Upper lobe of right lung (tissue), 1 donor: ENCODE data around the gene NOL3. TPM values are rescaled to one million over a fixed set of nuclear protein-coding genes. Genes with fewer than 3 reads are reported as not detected.

Experiments
- ATAC-seq: fragments of 200-7000 bp; cut with Tn5 transposase; one replicate; pipeline ENCODE4 v1.9.1; 2020; ENCODE audit warnings: mild to moderate bottlenecking, moderate library complexity
- DNase-seq: peaks from one replicate; pipeline ENCODE4 v3.0.0-alpha.2; 2020
- H3K27ac ChIP-seq: fragments of 200-600 bp; one replicate; pipeline ENCODE4 v1.8.0; 2022
- H3K27me3 ChIP-seq: fragments of 200-600 bp; one replicate; pipeline ENCODE4 v1.8.0; 2022; ENCODE audit warnings: mild to moderate bottlenecking
- H3K36me3 ChIP-seq: fragments of 200-600 bp; one replicate; pipeline ENCODE4 v1.8.0; 2022
- H3K4me1 ChIP-seq: fragments of 200-600 bp; one replicate; pipeline ENCODE4 v1.8.0; 2022
- H3K4me3 ChIP-seq: fragments of 200-600 bp; one replicate; pipeline ENCODE4 v1.8.0; 2022; ENCODE audit warnings: mild to moderate bottlenecking
- H3K9me3 ChIP-seq: fragments of 200-600 bp; one replicate; pipeline ENCODE4 v1.8.0; 2022
- intact Hi-C: fragments of 100-400 bp; cut with DNase I; formaldehyde crosslinking; loops from one replicate; pipeline ENCODE4 v1.11.0; 2022
- total RNA-seq: library from RNA; stranded (reverse); fragmentation: NEBNext Ultra II Directional; extraction: Animal tissue kit (Norgen Biotek cat#: 25700); gene quantifications from one replicate; pipeline ENCODE4 v1.2.1, GENCODE V29; 2021
- TF ChIP-seq, protein P1 (sequence below): fragments of 200-600 bp; IDR thresholded peaks from one replicate; pipeline ENCODE4 v1.8.0; 2022; ENCODE audit warnings: antibody characterized with exemption
- donor health status: DM: no; HTN: yes; CAD: no; lungs with severe emphysema.

NOL3 gene
- total RNA-seq, 1 donor from 2014 or later, result 59.7 TPM

DNA sequence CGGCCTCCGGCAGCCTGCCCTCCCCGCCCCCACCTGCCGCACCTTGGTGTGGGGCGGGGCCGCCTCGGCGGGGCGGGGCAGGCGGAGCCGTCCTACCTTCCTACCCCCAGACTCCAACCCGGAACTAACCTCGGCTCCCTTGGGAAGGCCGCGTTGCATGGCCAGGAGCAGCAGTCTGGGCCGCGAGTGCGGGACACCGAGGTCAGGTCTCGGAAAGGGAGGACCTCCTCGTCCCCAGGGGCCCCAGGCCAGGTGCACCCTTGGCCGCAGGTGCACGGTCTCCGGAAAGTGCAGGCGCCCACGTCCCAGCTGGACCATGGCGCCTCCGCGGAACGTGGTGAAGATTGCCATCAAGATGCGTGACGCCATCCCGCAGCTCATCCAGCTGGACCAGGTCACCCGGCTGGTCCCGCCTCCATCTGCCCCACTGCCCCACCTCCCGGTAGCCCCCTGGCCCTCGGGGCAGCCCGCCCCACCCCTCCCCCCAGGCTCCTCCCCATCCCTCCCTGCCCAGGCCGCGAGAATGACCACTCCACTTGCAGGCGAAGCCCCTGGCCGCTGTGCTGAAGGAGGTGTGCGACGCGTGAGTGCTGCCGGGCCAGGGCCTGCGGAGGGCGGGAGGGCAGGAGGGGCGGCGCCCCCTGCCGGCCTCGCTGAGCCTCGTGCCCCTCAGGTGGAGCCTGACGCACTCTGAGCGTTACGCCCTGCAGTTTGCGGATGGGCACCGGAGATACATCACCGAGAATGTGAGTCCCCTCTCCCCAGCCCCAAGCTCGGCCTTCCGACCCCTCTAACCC is 28.9 kb downstream of the NOL3 start, which contains the start of gene ELMO3:
Gene ELMO3 (plus strand): TSS at position 121 of the 797 bp plus-strand sequence. CDS start 196 bp downstream, at position 317.
- intact Hi-C loops, result no loop called here
- ATAC-seq, result peak; percentile 83
- Histone ChIP-seq H3K4me3 (peak within 1 kb of the TSS; percentile 52), H3K27ac (peak within 1 kb of the TSS; percentile 60), H3K4me1 (peaks cover 10% of the 10 kb centered on the region), H3K27me3 (no peaks in the 10 kb centered on the region), H3K36me3 (peaks cover 73% of the 10 kb centered on the region), H3K9me3 (no peaks in the 10 kb centered on the region)
- TF ChIP-seq, protein P1, sequence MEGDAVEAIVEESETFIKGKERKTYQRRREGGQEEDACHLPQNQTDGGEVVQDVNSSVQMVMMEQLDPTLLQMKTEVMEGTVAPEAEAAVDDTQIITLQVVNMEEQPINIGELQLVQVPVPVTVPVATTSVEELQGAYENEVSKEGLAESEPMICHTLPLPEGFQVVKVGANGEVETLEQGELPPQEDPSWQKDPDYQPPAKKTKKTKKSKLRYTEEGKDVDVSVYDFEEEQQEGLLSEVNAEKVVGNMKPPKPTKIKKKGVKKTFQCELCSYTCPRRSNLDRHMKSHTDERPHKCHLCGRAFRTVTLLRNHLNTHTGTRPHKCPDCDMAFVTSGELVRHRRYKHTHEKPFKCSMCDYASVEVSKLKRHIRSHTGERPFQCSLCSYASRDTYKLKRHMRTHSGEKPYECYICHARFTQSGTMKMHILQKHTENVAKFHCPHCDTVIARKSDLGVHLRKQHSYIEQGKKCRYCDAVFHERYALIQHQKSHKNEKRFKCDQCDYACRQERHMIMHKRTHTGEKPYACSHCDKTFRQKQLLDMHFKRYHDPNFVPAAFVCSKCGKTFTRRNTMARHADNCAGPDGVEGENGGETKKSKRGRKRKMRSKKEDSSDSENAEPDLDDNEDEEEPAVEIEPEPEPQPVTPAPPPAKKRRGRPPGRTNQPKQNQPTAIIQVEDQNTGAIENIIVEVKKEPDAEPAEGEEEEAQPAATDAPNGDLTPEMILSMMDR, result peak; percentile 32
- peak; percentile 87 for DNase-seq

- Histone ChIP-seq H3K4me1 (peaks cover 9% of the 10 kb centered on the region), H3K27me3 (no peaks in the 10 kb centered on the region), H3K4me3 (peak overlapping the region; percentile 52), H3K9me3 (no peaks in the 10 kb centered on the region), H3K27ac (no peak overlapping the region), H3K36me3 (peaks cover 67% of the 10 kb centered on the region)
- TF ChIP-seq, protein P1, result no peak
- intact Hi-C loops, result no loop called here
- DNase-seq (peak; percentile 74), ATAC-seq (peak; percentile 13)
These were observed 29.5 kb downstream of the NOL3 start for GRCh38 chr16:67199808-67200198.

DNA sequence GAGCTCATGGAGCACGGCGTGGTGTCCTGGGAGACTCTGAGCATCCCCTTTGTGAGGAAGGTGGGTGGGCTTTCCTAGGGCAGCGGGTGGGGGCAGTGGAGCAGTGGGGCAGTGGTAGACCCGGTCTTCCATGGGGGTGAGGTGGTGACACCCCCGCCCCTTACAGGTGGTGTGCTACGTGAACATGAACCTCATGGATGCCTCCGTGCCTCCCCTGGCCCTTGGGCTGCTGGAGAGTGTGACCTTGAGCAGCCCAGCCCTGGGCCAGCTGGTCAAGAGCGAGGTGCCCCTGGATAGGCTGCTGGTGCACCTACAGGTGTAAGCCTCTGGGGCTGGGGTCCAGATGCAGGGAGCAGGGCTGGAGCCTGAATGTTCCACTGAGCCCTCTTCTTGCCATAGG is 30.2 kb downstream of the NOL3 start:
- DNase-seq (no peak), ATAC-seq (no peak)
- no peak overlapping the region for H3K4me3 ChIP-seq
- intact Hi-C loops, result no loop called here
- peaks cover 9% of the 10 kb centered on the region for H3K4me1 ChIP-seq
- TF ChIP-seq, protein P1, result no peak
- no peaks in the 10 kb centered on the region for H3K27me3 ChIP-seq
- H3K9me3 ChIP-seq, result no peaks in the 10 kb centered on the region
- peaks cover 60% of the 10 kb centered on the region for H3K36me3 ChIP-seq
- H3K27ac ChIP-seq, result no peak overlapping the region

- ATAC-seq, result no peak
- Histone ChIP-seq H3K4me1 (peaks cover 9% of the 10 kb centered on the region), H3K4me3 (no peak overlapping the region), H3K36me3 (peaks cover 48% of the 10 kb centered on the region), H3K9me3 (no peaks in the 10 kb centered on the region), H3K27me3 (no peaks in the 10 kb centered on the region), H3K27ac (no peak overlapping the region)
- TF ChIP-seq, protein P1, result no peak
- intact Hi-C loops, result no loop called here
- DNase-seq, result no peak
These were observed 31.3 kb downstream of the NOL3 start for GRCh38 chr16:67201411-67202345.

- peaks cover 9% of the 10 kb centered on the region for H3K4me1 ChIP-seq
- no peaks in the 10 kb centered on the region for H3K9me3 ChIP-seq
- no peak for ATAC-seq
- H3K4me3 ChIP-seq, result no peak overlapping the region
- peaks cover 41% of the 10 kb centered on the region for H3K36me3 ChIP-seq
- TF ChIP-seq, protein P1, result no peak
- no peaks in the 10 kb centered on the region for H3K27me3 ChIP-seq
- no peak overlapping the region for H3K27ac ChIP-seq
- intact Hi-C loops, result no loop called here
- no peak for DNase-seq
These were observed 32.1 kb downstream of the NOL3 start for GRCh38 chr16:67202426-67202825.
